ENCODE results near the gene IGSF21.

DNA sequence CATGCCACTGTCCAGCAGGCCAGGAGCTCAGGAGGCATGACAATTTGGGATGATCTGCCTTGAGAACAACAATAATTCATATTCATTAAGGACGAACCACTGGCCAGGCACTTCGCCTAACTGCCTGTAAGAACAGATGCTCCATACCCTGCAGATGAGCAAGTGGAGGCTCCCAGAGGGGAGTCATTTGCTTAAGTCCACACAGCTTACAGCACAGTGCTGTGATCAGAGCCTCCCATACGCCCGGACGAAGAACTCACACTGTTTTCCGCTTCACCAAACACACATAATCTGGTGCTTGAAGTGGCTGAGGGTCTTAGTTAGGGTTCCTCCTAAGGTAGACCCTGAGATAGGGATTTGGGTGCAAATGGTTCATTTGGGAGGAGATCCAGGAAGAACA, 279.7 kb downstream of the IGSF21 start:
- TF ChIP-seq, protein P1, sequence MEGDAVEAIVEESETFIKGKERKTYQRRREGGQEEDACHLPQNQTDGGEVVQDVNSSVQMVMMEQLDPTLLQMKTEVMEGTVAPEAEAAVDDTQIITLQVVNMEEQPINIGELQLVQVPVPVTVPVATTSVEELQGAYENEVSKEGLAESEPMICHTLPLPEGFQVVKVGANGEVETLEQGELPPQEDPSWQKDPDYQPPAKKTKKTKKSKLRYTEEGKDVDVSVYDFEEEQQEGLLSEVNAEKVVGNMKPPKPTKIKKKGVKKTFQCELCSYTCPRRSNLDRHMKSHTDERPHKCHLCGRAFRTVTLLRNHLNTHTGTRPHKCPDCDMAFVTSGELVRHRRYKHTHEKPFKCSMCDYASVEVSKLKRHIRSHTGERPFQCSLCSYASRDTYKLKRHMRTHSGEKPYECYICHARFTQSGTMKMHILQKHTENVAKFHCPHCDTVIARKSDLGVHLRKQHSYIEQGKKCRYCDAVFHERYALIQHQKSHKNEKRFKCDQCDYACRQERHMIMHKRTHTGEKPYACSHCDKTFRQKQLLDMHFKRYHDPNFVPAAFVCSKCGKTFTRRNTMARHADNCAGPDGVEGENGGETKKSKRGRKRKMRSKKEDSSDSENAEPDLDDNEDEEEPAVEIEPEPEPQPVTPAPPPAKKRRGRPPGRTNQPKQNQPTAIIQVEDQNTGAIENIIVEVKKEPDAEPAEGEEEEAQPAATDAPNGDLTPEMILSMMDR (conservative IDR thresholded peaks at IDR 0.05) = no peak
- TF ChIP-seq ZFX (IDR thresholded peaks at IDR 0.05) = no peak
